IMR-90 (cell line): ENCODE measurements around the gene RAB5B.

Experiments
- CEBPB ChIP-seq: IDR thresholded peaks from 2 replicates; pipeline ENCODE4 v1.6.1; 2012; ENCODE audit warnings: low read depth, low read length, improper control_type of control experiment
- CTCF ChIP-seq: conservative IDR thresholded peaks from 2 replicates; pipeline ENCODE4 v1.5.1; 2012; ENCODE audit warnings: mild to moderate bottlenecking, low read depth, low read length, improper control_type of control experiment
- POLR2A ChIP-seq: IDR thresholded peaks from 2 replicates; pipeline ENCODE4 v1.6.1; 2012; ENCODE audit warnings: mild to moderate bottlenecking, low read depth, low read length
- RAD21 ChIP-seq: IDR thresholded peaks from 2 replicates; pipeline ENCODE4 v1.6.1; 2012; ENCODE audit warnings: low read length, improper control_type of control experiment
- USF2 ChIP-seq: fragments of 150-350 bp; IDR thresholded peaks from 2 replicates; pipeline ENCODE4 v1.6.1; 2017; ENCODE audit warnings: mild to moderate bottlenecking, antibody characterized with exemption, low read length, low read depth

GRCh38 chr12:55946553-55946952, 27.3 kb upstream of the RAB5B start:
- TF ChIP-seq CTCF (no peak), POLR2A (no peak), CEBPB (no peak), USF2 (no peak), RAD21 (no peak)
